HG03196 (cell line): ENCODE results near the gene RETREG2.

ENCODE experiments used
- ATAC-seq: cut with Tn5 transposase; IDR thresholded peaks from one replicate; pipeline ENCODE4 v1.9.1; 2021; ENCODE audit not compliant: unreplicated experiment

Gene RETREG2

DNA sequence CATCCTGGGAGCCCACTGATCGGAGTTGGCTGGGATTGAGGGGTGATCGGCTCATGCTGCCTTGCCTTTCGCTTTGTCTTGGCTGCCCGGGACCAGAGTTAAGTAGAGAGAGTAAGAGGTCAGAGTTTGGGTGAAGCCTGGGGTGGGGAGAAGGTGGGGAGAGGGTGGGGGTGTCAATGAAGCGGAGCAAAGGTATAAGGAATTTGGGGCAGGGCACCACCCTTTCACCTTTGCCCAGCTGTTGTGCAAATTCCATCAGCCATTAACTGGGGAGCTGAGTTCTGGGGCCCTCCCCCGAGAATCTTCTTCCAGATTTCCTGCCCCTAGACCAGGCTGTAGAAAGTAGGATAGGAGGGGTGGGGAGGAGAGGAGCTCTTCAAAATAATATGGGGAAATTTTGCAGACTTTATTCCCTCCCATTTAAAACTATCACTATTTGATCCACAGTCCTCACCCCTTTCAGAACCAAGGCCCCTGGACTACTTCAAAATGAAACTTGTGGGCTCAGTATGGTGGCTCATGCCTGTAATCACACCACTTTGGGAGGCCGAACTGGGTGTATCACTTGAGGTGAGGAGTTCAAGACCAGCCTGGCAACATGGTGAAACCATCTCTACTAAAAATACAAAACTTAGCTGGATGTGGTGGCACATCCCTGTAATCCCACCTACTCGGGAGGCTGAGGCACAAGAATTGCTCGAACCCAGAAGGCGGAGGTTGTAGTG is 8.0 kb upstream of the RETREG2 start, which contains the start of gene SLC23A3:
Gene SLC23A3 (minus strand): TSS at position 100 of the 725 bp plus-strand sequence. CDS start 45 bp downstream, at position 55.
- ATAC-seq = no peak

DNA sequence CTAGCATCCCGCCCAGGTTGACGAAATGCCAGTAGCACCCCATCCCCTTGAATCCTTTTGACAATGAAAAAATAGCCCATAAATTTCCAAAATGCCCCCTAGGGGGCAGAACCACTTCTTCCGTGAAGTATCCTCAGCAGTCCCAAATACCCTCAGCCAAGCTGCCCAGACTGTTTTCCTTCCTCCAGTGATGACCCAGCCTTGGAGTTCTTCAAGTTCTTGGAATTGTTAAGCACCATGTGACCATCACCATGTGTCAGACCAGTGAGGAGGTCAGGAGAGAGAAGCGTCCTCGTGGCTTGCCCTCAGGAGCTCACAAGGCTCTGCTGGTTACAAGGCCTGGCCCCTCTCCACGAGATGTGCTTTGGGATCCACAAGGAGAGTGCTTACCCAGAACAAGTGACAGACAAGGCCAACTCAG is 6.8 kb upstream of the RETREG2 start:
- no peak for ATAC-seq

GRCh38 chr2:219172231-219173154 is 5.6 kb upstream of the RETREG2 start:
- no peak for ATAC-seq

DNA sequence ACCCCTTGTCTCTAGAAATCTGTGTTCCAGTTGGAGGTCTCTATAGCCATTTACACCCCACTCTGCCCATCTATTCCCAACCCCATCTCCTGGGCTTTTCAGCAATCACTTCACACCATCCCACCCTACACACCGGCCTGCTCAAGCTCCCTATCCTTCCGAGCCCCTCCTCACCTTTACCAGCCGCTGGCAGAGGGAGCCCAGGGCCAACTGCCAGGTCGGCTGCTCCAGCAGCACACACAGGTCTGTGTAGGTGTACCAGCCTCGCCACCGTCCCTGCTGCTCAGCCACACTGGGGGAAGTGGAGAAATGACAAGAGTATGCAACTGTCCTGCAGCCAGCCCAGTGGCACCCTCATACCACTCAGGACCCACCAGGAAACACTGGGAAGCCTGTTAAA is 4.9 kb upstream of the RETREG2 start:
- ATAC-seq = no peak

GRCh38 chr2:219174146-219174545 is 3.9 kb upstream of the RETREG2 start:
- no peak for ATAC-seq

DNA sequence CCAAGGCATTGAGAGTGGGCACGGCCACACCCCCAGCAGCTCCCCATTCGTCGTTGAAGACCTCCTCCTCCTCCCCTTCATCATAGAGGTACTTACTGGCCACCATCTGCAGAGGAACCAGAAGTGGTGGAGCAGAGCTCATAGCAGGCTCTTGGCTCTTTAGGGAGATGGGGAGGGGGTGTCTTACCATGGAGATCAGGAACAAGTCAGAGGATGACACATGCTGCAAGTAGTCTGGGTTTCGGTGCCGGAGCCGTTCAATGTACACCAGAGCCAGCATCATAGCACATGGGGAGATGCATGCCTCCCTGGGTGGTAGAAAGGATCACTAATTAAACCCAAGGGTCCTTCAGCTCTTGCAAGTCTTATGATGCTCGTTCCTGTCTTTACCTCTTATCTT is 3.3 kb upstream of the RETREG2 start:
- no peak for ATAC-seq

GRCh38 chr2:219175486-219175885 is 2.6 kb upstream of the RETREG2 start:
- no peak for ATAC-seq

- peak; percentile 24 for ATAC-seq
These were observed 1.9 kb upstream of the RETREG2 start for GRCh38 chr2:219175928-219176817.

GRCh38 chr2:219176818-219177551 is 1.1 kb upstream of the RETREG2 start, which contains the start of gene CNPPD1:
Gene CNPPD1 (minus strand): TSS chr2:219176925. CDS start chr2:219176828, 97 bp downstream.
- ATAC-seq = peak; percentile 60

GRCh38 chr2:219178377-219179175 is 501 bp downstream of the RETREG2 start:
- peak; percentile 11 for ATAC-seq

DNA sequence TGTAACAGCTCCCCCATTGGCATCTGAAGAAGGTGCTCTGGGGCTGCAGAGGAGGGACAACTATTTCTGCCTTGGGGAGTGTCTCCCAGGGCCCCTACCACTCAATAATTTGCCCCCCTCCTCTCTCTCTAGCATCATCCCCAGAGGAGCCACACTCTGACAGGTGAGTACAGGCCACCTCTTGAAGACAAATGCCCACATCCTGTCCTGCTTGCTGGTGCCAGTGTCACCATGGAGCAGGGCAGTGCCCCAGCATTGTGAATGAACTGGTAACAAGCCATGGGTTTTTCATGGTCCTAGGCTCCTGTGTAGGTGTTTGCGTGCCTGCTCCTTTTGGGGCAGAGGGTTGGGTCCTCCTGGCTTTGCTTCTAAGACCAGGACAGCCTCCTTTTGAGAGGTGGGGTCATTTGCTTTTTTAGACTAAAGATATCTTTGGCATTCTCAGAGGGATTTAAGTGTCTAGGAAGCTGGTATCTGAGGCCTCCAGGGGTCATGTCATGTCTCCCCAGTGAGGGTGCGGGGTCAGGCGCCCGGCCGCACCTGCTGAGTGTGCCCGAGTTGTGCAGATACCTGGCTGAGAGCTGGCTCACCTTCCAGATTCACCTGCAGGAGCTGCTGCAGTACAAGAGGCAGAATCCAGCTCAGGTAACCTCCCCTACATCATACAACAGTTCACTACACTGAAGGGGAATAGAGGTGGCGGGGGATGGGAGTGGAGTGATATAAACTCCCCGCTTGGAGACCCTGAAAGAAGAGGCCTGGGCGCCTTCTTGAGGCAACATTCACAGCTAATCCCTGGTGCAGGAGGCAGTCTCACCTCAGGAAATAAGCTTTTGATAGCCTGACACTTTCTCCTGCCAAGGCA is 1.8 kb downstream of the RETREG2 start:
- ATAC-seq = no peak

DNA sequence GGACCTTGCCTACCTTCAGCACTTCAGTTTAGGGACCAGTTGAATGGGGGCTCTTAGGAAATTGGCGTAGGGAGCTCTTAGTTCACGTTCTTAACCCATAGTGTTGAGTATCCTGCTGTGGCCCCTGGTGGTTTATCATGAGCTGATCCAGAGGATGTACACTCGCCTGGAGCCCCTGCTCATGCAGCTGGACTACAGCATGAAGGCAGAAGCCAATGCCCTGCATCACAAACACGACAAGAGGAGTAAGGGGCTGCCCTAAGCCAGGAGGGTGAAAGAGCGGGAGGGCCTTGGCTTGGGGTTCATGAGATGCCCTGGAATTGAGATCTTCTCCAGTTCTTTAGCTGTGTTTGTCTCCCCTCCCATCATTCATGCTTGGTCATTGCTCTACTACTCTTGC is 2.9 kb downstream of the RETREG2 start:
- no peak for ATAC-seq

DNA sequence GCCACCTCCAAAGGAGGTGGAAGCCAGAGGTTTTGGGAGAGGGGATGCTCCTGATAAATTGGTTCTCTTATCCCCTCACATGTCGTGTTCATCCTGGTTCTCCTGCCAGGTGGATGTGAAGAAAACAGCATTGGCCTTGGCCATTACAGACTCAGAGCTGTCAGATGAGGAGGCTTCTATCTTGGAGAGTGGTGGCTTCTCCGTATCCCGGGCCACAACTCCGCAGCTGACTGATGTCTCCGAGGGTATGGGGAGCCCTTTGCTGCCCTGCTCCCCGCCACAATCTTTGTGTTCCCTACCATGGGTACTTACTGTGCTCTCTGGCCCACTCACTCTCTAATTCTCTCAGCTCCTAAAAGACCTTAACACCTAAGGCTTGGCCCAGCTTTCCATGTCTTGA is 3.5 kb downstream of the RETREG2 start:
- ATAC-seq = no peak

- ATAC-seq = no peak
These were observed 4.5 kb downstream of the RETREG2 start for GRCh38 chr2:219182331-219183150.

DNA sequence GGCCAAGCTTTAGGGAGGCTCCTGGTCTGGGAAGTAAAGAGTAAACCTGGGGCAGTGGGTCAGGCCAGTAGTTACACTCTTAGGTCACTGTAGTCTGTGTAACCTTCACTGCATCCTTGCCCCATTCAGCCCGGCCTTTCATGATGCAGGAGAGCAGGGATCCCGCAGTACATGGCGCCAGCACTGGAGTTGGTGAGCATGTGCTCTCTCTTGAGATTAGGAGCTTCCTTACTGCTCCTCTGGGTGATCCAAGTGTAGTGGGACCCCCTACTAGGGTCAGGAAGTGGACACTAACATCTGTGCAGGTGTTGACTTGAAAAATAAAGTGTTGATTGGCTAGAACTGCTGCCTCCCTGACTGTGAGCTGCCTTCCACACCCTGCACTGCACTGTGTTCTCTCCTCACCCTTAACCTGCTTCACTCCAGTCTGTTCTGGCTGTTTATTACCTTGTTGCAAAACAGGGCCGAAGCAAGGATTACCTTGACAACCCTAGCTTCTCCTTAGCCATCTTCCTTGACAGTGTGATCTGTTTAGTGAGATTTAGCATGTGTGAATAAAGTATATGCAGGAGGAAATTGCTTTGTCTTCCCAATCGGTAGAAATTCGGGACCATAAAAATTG is 5.2 kb downstream of the RETREG2 start:
- ATAC-seq = no peak

- ATAC-seq = no peak
These were observed 6.0 kb downstream of the RETREG2 start for GRCh38 chr2:219184121-219184520.
